Endodermal cell (in vitro differentiated cells): ENCODE data around the gene DDX41. TPM values are rescaled to one million over a fixed set of nuclear protein-coding genes. Genes with fewer than 3 reads are reported as not detected.

Source experiments
- DNase-seq: peaks from one replicate; pipeline ENCODE4 v3.0.0-alpha.2; 2017
- H3K27ac ChIP-seq: 2 replicates; pipeline ENCODE4 v1.5.1; 2013; ENCODE audit warnings: mild to moderate bottlenecking, low read depth, low read length, moderate library complexity
- H3K27me3 ChIP-seq: 2 replicates; pipeline ENCODE4 v1.6.1; 2013; ENCODE audit warnings: mild to moderate bottlenecking, low read length, moderate library complexity; ENCODE audit not compliant: insufficient read depth, control insufficient read depth, poor library complexity, severe bottlenecking
- H3K36me3 ChIP-seq: 2 replicates; pipeline ENCODE4 v1.7.0; 2013; ENCODE audit warnings: mild to moderate bottlenecking, low read length, moderate library complexity; ENCODE audit not compliant: control insufficient read depth, insufficient read depth
- H3K4me1 ChIP-seq: one replicate; pipeline ENCODE4 v1.7.0; 2013; ENCODE audit warnings: low read length; ENCODE audit not compliant: control insufficient read depth, insufficient read depth
- H3K4me3 ChIP-seq: 2 replicates; pipeline ENCODE4 v1.5.1; 2013; ENCODE audit warnings: mild to moderate bottlenecking, low read length, moderate library complexity
- H3K9ac ChIP-seq: 2 replicates; pipeline ENCODE4 v1.6.1; 2013; ENCODE audit warnings: mild to moderate bottlenecking, low read length, moderate library complexity; ENCODE audit not compliant: poor library complexity, severe bottlenecking; ENCODE audit errors: extremely low read depth
- H3K9me3 ChIP-seq: 2 replicates; pipeline ENCODE4 v1.6.1; 2013; ENCODE audit warnings: mild to moderate bottlenecking, low read length, moderate library complexity; ENCODE audit not compliant: control insufficient read depth
- H3K27ac Mint-ChIP-seq: 2 replicates; pipeline ENCODE4 v1.8.0; 2020; ENCODE audit warnings: mixed read lengths
- H3K27me3 Mint-ChIP-seq: 2 replicates; pipeline ENCODE4 v1.8.0; 2021; ENCODE audit warnings: mild to moderate bottlenecking, mixed read lengths; ENCODE audit not compliant: insufficient read depth
- H3K36me3 Mint-ChIP-seq: 2 replicates; pipeline ENCODE4 v1.8.0; 2020; ENCODE audit warnings: low read depth, mixed read lengths
- H3K4me1 Mint-ChIP-seq: 2 replicates; pipeline ENCODE4 v1.8.0; 2020; ENCODE audit warnings: mixed read lengths
- H3K4me3 Mint-ChIP-seq: 2 replicates; pipeline ENCODE4 v1.8.0; 2020; ENCODE audit warnings: mild to moderate bottlenecking, moderate library complexity, mixed read lengths
- H3K9me3 Mint-ChIP-seq: 2 replicates; pipeline ENCODE4 v1.8.0; 2020; ENCODE audit warnings: mild to moderate bottlenecking, mixed read lengths
- CTCF ChIP-seq: fragments of 200-600 bp; sonication (generic); conservative IDR thresholded peaks from 2 replicates; pipeline ENCODE4 v1.5.0; 2021; ENCODE audit warnings: antibody characterized with exemption, mild to moderate bottlenecking
- whole genome bisulfite sequencing, 2 experiments: methylation state at CpG; one replicate each; pipeline versions ENCODE4 v1.1.5 to v1.1.7; 2013; ENCODE audit warnings: missing lambda C conversion rate in 2 of 2, mixed read lengths in 1 of 2; ENCODE audit not compliant: insufficient coverage in 1 of 2, insufficient read length in 1 of 2; 5-methylcytosine and 5-hydroxymethylcytosine counted together
- total RNA-seq, 2 donors: library from RNA; stranded (reverse); fragmentation: NEBNext Ultra II Directional in 1 of 2; extraction: Animal tissue kit (Norgen Biotek cat#: 25700) in 1 of 2; gene quantifications; 2 replicates in 1 of 2; 3 replicates in 1 of 2; pipeline ENCODE4 v1.2.1, GENCODE V29; 2021

The DDX41 gene
- total RNA-seq, 2 donors from 2014 or later: 115 TPM

- DNase-seq: peak; percentile 75
- peak overlapping the region; percentile 90 for H3K27ac Mint-ChIP-seq
- Histone ChIP-seq H3K27ac (peak overlapping the region; percentile 96), H3K4me1 (peaks cover 31% of the 10 kb centered on the region), H3K36me3 (peaks cover 45% of the 10 kb centered on the region), H3K9ac (peak overlapping the region; percentile 86), H3K4me3 (peak overlapping the region; percentile 93), H3K9me3 (no peaks in the 10 kb centered on the region), H3K27me3 (no peaks in the 10 kb centered on the region)
- peaks cover 35% of the 10 kb centered on the region for H3K4me1 Mint-ChIP-seq
- WGBS, 2 experiments: 0% methylated on average over 2 to 93 of the region's 93 CpGs
- peak; percentile 18 for TF ChIP-seq CTCF
- H3K36me3 Mint-ChIP-seq: peaks cover 35% of the 10 kb centered on the region
- H3K27me3 Mint-ChIP-seq: no peaks in the 10 kb centered on the region
- H3K4me3 Mint-ChIP-seq: peak overlapping the region; percentile 74
- H3K9me3 Mint-ChIP-seq: no peaks in the 10 kb centered on the region
Observed at GRCh38 chr5:177472460-177473442, 44.0 kb downstream of the DDX41 start.

- WGBS, 2 experiments: 71 to 73% methylated on average over 9 to 14 of the region's 14 CpGs
Observed at GRCh38 chr5:177471610-177472356, 45.0 kb downstream of the DDX41 start.

More at GRCh38 chr5:177471610-177472356, 45.0 kb downstream of the DDX41 start:
- Histone ChIP-seq H3K36me3 (peaks cover 55% of the 10 kb centered on the region), H3K27ac (peak overlapping the region; percentile 96), H3K9me3 (no peaks in the 10 kb centered on the region), H3K27me3 (no peaks in the 10 kb centered on the region), H3K9ac (peak overlapping the region; percentile 86), H3K4me3 (peak overlapping the region; percentile 93), H3K4me1 (peaks cover 31% of the 10 kb centered on the region)
- peaks cover 44% of the 10 kb centered on the region for H3K36me3 Mint-ChIP-seq
- no peaks in the 10 kb centered on the region for H3K9me3 Mint-ChIP-seq
- H3K4me1 Mint-ChIP-seq: peaks cover 35% of the 10 kb centered on the region
- DNase-seq: peak; percentile 60
- peak overlapping the region; percentile 44 for H3K27ac Mint-ChIP-seq
- H3K4me3 Mint-ChIP-seq: peak overlapping the region; percentile 74
- H3K27me3 Mint-ChIP-seq: no peaks in the 10 kb centered on the region
- TF ChIP-seq CTCF: no peak
